GM04503 (cell line): Measurements from ENCODE around the gene CTNND1.
A peak's percentile ranks its signal among the peaks of the same experiment; 100 is the strongest.

Experiments used
- DNase-seq: peaks from one replicate; pipeline ENCODE4 v3.0.0-alpha.2; 2012; ENCODE audit warnings: low read depth

The CTNND1 gene

GRCh38 chr11:57762235-57762861 is 746 bp downstream of the CTNND1 start:
- no peak for DNase-seq

GRCh38 chr11:57763568-57763967 is 2.0 kb downstream of the CTNND1 start:
- DNase-seq = no peak

- no peak for DNase-seq
Measured at GRCh38 chr11:57764021-57764420, 2.4 kb downstream of the CTNND1 start.

DNA sequence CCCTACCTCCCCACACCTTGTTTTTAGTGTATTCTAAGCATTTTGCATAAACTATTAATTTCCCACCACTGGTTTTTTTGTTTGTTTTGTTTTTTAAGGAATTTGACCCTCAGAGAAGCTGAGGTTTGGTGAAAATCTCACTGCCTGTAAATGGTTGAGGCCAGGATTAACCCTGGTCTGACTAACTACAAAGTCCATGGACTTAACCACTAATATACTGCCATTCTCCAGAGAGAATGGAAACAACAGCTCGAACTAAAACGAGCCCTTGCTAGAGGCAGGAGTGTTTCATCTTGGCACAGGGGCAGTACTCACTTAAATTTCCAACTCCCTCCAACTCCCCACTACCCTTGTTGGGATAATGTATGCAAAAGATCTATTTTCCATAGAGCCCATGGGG is 3.0 kb downstream of the CTNND1 start:
- no peak for DNase-seq

DNA sequence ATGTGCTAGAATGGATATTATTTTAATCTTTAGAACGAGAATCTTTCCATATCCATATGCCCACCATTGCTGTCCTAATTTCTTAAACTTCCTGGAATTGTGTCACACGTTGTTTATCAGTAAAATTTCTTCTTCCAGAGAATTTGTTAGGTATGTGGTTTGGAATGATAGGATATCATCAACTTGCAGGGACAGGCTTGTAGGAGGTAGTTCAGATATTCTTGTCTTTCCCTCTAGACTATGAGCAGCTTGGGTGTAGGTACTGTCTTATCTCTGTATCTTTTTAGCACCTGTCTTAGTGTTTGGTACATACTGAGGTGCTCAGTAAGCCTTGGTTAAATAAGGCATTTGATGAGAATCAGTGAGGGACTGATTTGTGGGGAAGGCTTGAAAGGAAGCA is 3.4 kb downstream of the CTNND1 start:
- DNase-seq = no peak

GRCh38 chr11:57770793-57771192 is 9.2 kb downstream of the CTNND1 start:
- DNase-seq = no peak

DNA sequence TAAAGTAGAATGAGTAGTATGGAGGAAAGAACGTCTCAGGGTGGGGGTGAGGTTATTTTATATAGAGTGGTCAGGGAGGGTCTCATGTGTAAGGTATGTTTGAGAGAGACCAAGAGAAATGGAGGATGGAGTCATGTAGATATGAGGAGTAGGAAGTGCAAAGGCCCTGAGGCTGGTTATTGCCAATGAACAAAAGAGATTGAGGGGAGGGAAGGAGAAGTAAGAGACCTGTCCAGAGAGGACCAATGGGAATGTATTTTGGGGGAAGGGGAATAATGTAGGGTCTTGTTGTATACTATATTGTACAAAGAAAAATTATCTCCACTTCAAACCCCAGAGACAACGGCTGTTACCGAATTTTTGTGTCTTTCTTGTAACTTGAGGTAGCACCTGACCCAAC is 9.8 kb downstream of the CTNND1 start:
- DNase-seq = no peak

GRCh38 chr11:57772562-57772961 is 11.0 kb downstream of the CTNND1 start:
- DNase-seq = no peak

- DNase-seq = no peak
Measured at GRCh38 chr11:57773026-57773598, 11.5 kb downstream of the CTNND1 start.

DNA sequence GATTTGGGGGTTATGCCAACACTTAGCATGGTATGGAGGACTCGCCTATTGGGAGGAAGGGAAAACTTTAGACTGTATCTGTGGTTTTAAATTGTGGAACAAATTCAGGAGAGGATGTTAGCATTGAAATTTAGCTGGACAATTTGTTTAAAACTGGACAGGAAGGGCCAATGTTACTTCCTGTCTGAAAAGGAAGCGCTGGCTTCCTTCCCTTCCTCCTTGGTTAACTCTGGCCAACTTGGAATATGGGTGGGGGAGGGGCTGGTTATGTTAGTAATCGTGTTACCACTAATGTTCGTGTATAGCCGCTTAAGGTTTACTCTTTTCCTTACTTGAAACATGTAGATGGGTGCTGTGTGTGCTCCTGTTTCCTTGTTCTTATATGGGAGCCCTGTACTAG is 13.9 kb downstream of the CTNND1 start:
- no peak for DNase-seq

GRCh38 chr11:57776031-57776521 is 14.5 kb downstream of the CTNND1 start:
- DNase-seq = peak; percentile 91

- no peak for DNase-seq
Measured at GRCh38 chr11:57776577-57777210, 15.1 kb downstream of the CTNND1 start.

DNA sequence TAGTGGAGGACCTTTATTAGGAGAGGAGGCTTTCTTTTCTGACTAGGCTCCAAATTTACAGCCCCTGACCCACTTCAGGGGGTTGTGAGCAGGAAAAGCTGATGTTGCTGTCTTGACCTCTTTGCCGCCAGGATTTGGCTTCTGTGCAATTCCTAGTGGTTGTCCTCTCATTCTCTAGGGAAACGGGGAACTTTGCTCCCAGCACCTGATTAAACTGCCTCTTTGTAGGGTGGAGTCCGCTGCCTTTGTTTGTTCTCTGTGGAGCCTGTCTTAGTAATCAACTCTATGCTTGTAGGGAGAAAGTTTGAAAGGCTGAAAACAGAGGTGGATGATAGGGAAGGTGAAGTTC is 16.3 kb downstream of the CTNND1 start:
- no peak for DNase-seq

GRCh38 chr11:57778318-57779037 is 16.9 kb downstream of the CTNND1 start:
- DNase-seq = peak; percentile 99

GRCh38 chr11:57779276-57779675 is 17.7 kb downstream of the CTNND1 start:
- DNase-seq = no peak

DNA sequence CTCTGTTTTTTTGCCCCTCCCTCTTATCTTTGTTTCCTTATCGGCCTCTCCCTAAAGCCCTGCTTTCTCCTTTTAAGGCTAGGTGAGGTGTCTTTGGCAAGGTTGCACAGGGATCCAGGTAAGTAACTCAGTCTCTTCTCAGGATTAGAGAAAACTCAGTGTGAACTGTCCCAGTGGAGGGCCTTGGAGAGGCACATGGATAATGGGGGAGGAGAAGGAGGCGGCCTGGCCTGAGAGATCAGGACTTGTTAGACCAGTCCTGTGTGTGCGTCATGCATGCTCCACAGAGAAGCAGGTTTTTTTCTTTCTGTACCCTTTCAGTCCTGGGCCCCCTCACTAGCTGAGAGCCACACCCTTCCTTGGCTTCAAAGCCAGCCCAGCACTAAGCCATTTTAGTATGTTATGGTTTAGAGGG is 19.9 kb downstream of the CTNND1 start:
- DNase-seq = no peak

DNA sequence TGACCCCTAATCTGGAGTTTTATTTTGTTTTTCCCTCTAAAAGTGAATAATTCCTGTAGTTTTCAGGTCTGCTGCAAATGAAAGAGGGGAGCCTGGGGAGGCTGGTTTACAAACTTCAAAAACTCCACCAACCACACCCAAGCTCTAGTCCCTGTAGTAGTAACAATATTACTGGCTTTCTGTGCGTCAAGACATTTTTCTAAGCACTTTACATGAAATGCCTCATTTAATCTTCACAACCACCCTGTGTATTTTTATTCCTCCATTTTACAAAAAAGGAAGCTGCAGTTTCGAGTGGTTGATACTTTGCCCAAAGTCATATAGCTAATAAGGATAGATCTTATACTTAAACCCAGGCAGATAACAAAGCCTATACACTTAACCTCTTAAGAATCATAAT is 23.5 kb downstream of the CTNND1 start:
- DNase-seq = no peak

DNA sequence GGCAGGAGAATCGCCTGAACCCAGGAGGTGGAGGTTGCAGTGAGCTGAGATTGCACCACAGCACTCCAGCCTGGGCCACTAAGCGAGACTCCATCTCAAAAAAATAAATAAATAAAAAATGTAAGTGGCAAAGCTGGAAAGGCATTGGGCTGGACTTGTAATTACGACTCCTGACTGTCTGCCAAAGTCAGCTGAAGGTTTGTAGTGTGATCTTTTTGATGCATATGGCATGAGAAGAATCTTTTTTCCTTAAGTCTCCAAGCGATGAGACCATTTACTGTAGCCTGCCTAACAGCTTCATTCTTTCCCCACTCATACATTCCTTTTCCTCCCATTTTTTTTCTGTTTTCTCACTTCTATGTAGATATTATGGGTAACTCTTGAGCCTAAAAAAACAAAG is 24.8 kb downstream of the CTNND1 start:
- peak; percentile 55 for DNase-seq

DNA sequence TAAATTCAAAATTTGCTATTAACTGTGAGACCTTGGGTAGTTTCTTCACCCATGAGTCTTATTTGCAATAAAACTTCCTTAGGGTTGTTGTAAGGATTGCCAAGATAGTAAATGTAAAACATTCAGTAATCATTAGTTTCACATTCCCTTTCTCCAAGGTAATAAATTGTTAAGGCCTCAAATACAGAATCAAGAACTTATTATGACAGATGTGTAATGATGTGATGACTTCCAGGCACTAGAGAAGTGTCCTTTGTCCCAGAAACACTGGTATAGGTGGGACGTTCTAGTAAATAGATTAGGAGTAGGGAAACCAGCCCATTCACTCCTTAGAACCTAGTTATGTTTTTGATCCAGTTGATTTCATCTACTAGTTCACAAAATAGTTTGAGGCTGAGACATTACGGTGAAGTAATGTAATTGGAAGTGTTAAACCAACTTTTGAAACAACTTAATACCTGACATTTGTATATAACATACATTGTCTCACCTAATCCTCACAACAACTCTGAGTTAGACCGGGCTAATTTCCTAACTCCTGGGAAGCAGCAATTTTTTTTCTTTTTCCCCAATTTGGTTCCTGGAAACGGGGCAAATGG is 25.5 kb downstream of the CTNND1 start:
- no peak for DNase-seq

GRCh38 chr11:57787920-57788702 is 26.5 kb downstream of the CTNND1 start:
- DNase-seq = no peak

GRCh38 chr11:57788703-57789088 is 27.1 kb downstream of the CTNND1 start:
- no peak for DNase-seq
